T-helper 22 cell (primary cell): ENCODE results near the gene ANTXRL.
"Not testable (repeated sequence)": the region's sequence is repeated elsewhere in the genome, so short reads cannot be mapped to it uniquely, and the experiment has no call there.

ENCODE experiments used
- DNase-seq: peaks from one replicate; pipeline ENCODE4 v3.0.0-alpha.2; 2020; ENCODE audit warnings: low read depth

The ANTXRL gene

GRCh38 chr10:46308666-46309450 lies 22.1 kb downstream of the ANTXRL start:
- no peak for DNase-seq

DNA sequence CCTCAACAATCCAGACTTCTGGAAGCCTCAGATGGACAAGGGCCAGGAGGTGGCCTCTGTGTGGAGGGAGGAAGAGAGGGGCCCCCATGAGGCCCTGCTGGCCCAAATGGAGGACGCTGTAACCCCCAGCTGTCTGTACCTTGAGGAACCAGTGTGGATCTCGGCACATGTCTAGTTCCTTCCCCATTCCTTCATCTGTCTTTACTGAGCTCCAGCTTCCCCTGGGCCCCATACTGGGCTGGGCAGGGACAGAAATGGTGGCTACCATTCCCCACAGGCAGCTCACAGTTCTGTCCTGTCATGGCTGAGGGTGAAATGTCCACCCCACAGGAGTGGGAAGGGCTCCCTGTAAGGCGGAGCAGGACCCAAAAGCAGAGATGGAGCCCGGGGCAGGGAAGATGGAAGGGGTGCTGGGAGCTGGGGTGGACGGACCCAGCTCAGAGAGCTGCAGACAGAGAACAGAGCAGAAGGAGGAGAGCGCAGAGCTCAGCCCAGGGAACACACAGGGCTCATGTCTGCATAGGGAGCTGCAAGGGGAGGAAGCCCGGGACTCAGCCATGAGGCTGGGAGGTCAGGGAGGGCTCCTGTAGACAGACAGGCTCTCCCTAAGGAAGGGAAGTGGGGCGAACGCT lies 22.8 kb downstream of the ANTXRL start:
- DNase-seq, result no peak

DNA sequence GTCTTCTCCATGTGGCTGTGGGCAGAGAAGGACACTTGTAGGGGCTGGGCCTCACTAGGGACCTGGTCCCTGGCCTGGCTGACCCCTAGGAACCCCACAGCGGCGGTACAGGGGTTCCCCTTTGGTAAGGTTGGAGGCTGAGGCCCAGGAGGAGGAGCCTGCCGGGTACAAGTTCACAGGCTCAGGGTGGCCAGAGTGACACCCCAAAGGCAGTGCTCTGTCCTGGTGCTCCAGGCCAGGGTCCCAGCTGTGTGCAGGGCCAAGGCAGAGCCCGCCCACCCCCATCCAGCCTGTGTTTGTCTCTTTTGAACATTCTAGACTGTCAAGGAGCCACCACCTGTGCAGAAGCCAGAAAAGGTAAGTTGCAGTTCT lies 23.3 kb downstream of the ANTXRL start:
- no peak for DNase-seq

DNA sequence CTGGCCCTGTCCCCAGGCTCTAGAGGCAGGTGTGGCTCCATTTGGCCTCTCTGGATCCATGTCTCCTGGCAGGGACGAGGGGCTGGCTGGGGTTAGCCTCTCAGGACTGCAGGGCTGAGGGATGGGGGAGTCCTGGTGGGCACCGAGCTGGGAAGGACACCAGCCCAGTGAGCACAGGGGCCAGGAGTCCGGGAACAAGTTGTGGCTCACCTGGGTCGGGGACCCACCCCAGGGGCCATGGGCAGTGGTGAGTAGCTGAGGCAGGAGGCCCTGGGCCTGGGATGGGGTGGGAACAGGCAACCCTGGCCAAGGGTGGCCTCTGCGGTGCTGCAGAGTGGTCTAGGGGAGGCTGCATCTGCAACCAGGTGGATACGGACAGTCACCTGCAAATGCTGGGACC lies 24.1 kb downstream of the ANTXRL start:
- DNase-seq, result no peak

DNA sequence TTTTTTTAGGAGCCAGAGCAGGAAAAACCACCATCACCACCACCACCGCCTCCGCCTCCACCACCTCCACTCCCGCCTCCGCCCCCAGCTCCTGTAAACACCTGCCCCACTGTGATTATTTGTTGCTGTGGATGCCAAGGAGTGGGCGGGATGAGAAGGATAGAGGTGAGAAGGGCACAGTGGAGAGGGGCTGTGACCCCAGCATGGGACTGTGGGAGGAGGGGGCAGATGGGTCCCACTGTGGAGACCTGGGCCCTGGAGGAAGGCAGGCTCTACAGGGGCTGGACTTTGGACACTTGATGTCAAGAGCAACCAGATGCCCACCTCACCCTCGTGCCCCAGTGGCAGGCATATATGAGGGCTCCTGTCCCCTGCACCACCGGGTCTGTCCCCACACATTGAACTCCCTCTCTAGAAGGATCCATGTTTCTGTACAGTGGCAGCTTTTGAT lies 24.7 kb downstream of the ANTXRL start:
- no peak for DNase-seq

DNA sequence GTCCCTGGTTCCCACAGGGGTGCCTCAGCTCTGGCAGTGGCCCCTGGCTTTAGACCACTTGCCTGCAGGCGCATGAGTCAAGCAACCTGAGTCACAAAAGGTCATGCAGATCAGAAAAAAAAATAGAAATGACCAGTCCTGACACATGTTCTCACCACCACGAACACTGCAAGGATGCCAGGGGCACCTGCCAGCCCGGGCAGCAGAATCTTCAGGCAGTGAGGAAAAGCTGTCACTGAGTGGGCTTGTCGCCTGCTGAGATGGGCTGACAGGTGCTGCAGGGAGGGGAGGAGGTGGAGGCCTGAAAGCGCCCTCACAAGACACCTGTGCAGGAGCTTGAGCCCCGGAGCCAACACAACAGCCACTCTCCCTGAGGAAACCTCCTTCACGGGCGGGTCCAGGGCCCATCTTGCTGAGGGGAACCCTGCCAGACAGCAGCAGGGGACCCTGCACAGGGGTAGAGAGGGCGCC lies 25.2 kb downstream of the ANTXRL start:
- DNase-seq, result not testable (repeated sequence)

DNA sequence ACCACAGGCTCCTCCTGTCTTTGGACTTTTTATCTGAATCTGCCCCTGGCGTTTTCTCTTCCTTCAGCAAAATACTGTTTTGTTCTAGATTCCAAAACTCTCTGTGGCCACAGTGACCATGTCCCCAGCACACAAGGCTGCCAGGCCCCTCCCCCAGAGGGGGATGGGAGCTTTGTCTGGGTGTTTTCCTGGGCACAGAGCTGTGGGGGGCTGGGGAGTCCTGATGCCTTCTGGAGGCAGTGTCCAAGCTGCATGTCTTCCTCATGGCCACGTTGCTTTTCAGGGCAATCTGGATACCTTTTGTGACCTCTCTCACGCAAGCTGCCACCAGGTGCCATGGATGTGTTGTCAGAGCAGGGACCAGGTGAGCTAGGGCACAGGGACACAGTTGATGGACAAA lies 26.2 kb downstream of the ANTXRL start:
- no peak for DNase-seq

DNA sequence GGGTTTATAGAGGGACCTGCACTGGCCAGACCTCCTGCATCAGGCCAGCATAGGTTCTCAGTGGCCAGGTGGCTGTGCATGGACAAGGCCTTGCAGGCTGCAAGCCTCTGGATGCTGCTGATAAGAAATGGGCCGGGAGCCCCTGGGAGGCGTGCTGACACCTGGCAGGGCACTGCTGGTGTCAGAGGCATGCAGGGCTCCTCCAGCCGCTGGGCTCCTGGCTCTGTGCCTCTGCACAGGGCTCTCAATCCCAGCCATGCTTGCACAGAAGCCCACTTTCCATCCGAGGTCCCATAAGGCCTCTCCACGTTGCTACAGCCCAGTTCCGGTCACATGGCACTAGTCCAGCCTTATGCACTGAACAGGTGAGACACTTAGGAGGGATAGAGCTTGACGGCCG lies 27.3 kb downstream of the ANTXRL start:
- DNase-seq, result no peak

- not testable (repeated sequence) for DNase-seq
These were observed 28.5 kb downstream of the ANTXRL start for GRCh38 chr10:46315071-46315860.

DNA sequence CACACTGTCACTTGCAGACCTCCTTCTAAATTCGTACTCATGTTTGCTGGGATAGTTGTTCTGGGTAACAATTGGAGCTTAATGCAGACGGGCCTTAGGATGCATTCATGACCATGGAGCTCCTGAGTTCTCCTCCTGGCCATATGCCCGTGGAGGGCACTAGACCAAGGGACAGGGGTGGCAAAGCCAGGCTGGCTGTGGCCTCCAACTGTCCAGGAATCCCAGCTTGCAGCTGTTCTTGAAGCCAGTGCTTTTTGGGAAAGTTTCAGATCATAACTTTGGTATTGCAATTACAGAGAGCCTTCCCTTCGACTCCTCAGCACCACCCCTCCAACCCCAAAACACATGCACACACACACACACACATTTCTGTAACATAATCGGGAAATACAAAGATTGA lies 30.6 kb downstream of the ANTXRL start:
- no peak for DNase-seq

- no peak for DNase-seq
These were observed 31.1 kb downstream of the ANTXRL start for GRCh38 chr10:46317889-46318288.

DNA sequence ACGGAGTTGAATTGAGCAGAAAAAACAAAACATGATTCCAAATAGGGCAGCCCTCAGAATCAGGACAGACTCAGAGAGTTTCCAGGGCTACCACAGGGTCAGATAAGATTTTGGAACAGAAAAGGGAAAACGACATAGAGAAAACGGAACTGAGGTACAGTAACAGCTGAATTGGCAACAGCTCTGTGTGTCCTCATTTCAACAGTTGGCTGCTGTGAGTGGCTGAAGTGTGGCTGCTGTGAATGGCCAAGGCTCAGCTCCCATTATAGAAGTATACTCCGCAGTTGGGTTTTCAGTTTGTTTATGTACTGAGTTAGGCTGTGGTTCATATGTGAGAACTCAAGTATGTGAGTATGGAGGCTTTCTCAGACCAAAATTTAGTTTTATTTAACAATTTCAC lies 32.0 kb downstream of the ANTXRL start:
- no peak for DNase-seq

DNA sequence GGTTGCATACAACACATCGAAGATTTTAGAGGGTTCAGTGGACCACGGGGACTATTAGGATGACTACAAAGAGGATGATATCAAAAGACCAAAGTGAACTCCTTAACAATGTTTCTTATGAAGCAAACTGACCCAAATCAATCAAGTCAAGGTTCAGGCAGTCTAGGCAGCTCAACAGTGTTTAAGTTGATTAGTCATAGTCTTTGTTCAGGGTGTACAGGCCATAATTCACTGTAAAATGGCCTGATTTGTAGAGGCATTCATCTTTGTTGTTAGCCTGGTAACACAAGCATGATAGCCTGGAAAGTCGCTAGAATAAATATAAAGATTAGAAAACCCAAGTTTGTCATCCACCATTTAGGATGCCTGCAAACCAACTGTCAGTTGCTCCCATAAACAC lies 32.6 kb downstream of the ANTXRL start:
- no peak for DNase-seq

DNA sequence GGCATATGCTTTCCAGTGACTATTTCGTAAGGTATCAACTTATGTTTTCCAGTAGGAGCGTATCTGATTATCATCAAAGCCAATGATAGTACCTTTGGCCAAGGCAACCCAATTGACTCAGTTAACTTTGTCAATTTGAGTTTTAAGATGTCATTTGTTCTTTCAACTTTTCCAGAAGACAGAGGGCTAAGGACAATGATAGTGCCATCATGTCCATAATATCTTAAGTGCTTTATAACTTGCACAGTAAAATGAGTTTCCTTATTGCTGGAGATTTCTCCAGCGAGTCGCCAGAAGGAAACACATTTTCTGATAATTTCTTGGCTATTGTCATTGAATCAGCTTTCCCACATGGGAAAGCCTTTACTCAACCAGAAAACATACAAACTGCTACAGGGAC lies 35.0 kb downstream of the ANTXRL start:
- DNase-seq, result no peak

DNA sequence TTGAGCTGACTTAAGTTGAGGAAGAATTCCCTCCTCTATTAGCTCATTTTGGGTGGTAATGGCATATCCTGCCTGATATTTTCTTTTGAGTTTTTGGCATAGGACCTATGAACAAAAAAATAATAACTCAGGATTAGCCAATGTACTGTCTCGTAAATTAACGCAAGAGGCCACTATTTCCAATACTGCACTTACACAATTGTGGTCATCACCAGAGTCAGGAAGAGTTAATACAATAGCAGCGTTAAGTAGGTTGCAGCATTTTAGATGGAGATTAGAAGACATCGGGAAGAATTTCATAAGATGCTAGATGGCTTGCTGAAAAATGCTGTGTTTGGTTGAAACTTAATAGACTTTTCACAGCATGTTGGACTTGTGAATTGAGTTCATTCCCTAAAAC lies 36.4 kb downstream of the ANTXRL start:
- DNase-seq, result no peak

GRCh38 chr10:46325021-46325420 lies 38.2 kb downstream of the ANTXRL start:
- no peak for DNase-seq

GRCh38 chr10:46326066-46326465 lies 39.3 kb downstream of the ANTXRL start:
- DNase-seq, result no peak

DNA sequence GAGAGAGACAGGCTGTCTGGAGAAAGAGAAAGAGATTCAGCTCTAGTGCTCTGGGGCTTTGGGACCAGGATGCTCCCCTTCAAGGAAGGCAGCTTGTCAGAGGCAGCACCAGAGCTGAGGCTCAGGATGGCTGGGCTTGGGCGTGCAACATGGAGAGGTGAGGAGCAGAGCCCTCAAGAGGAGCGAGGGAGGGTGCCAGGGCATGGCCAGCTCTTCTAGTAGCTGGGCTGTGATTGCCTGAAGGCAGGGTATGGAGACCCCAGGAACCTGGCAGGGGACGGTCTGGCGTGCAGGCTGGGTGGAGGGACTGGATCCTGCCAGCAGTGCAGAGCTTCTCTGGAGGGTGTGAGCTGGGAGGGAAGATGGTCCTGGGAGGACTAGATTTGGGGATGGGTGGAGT lies 40.2 kb downstream of the ANTXRL start:
- no peak for DNase-seq

GRCh38 chr10:46327685-46328084 lies 40.9 kb downstream of the ANTXRL start:
- no peak for DNase-seq

DNA sequence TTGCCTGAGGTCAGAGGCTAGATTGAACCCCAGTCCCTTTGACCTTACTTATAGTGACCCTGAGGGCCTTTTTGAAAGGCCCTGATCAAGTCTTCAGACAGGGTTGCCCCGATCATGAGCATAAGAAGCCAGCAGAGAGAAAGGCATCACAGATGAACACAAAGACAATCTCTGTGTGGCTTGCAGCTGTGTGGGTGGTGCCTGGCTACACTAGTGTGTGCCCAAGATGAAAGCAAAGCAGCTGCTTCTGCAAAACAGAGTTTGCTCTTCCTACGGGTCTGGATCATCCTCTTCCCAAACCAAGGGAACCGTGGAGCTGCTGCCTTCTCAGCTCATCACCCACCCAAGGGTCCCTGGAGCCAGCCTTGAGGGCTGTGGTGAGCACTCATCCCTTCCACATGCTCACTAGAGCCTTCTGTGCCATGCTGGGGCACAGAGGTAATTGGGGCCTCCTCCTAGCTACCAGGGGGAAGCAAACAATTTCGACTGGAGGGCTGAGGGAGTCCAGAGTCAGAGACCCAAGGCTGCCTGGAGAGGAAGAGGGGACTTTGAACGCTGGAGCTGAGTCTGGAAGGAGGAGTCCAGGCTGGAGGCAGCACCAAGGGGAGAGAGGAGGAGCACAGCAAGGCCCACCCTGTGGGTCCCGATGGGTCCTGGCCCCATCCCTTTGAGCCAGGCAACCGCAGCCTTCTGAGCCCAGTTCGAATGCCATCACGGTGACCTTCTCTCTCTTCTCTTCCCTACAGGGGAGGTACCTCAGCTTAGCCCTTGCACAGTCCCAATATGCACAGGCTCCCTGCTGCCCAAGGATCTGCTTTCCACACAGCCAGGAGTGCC lies 42.3 kb downstream of the ANTXRL start:
- no peak for DNase-seq

DNA sequence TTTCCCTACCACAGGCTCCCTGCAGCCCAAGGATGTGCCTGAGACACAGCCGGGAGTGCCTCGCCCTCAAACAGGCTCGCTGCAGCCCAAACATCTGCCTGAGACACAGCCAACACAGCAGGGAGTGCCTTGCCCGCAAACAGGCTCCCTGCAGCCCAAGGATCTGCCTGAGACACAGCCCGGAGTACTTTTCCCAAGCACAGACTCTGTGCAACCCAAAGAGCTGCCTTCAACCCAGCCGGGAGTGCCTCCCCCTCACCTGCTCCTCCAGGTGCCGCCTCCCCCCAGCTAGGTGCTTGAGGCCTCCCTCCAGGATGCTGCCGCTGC lies 42.9 kb downstream of the ANTXRL start:
- DNase-seq, result no peak

- DNase-seq, result no peak
These were observed 44.1 kb downstream of the ANTXRL start for GRCh38 chr10:46330894-46331293.
